Activated T-cell treated with anti-CD3 and anti-CD28 coated beads, Interleukin-2, amount 50 U/mL, for 24 hours (primary cell): ENCODE results near the gene KLHDC4.

Experiments
- DNase-seq: peaks from one replicate; pipeline ENCODE4 v3.0.0-alpha.2; 2020
- H3K27ac Mint-ChIP-seq: 2 replicates; pipeline ENCODE4 v1.8.0; 2020; ENCODE audit warnings: mild to moderate bottlenecking, mixed read lengths
- H3K27me3 Mint-ChIP-seq: 2 replicates; pipeline ENCODE4 v1.8.0; 2020; ENCODE audit warnings: mixed read lengths
- H3K36me3 Mint-ChIP-seq: 2 replicates; pipeline ENCODE4 v1.8.0; 2020; ENCODE audit warnings: low read depth, mixed read lengths
- H3K4me1 Mint-ChIP-seq: 2 replicates; pipeline ENCODE4 v1.8.0; 2020; ENCODE audit warnings: low read depth, mixed read lengths
- H3K4me3 Mint-ChIP-seq: 2 replicates; pipeline ENCODE4 v1.8.0; 2020; ENCODE audit warnings: mild to moderate bottlenecking, moderate library complexity, mixed read lengths
- H3K9me3 Mint-ChIP-seq: 2 replicates; pipeline ENCODE4 v1.8.0; 2020; ENCODE audit warnings: mixed read lengths

KLHDC4 gene

GRCh38 chr16:87707097-87707496, 58.7 kb downstream of the KLHDC4 start:
- H3K9me3 Mint-ChIP-seq, result no peaks in the 10 kb centered on the region
- peaks cover 26% of the 10 kb centered on the region for H3K4me1 Mint-ChIP-seq
- peaks cover 83% of the 10 kb centered on the region for H3K36me3 Mint-ChIP-seq
- no peak overlapping the region for H3K27ac Mint-ChIP-seq
- H3K4me3 Mint-ChIP-seq, result no peak overlapping the region
- H3K27me3 Mint-ChIP-seq, result no peaks in the 10 kb centered on the region
- no peak for DNase-seq

GRCh38 chr16:87706278-87707000, 59.3 kb downstream of the KLHDC4 start:
- no peaks in the 10 kb centered on the region for H3K9me3 Mint-ChIP-seq
- H3K36me3 Mint-ChIP-seq, result peaks cover 86% of the 10 kb centered on the region
- no peak for DNase-seq
- H3K27ac Mint-ChIP-seq, result no peak overlapping the region
- H3K27me3 Mint-ChIP-seq, result no peaks in the 10 kb centered on the region
- no peak overlapping the region for H3K4me3 Mint-ChIP-seq
- peaks cover 32% of the 10 kb centered on the region for H3K4me1 Mint-ChIP-seq

DNA sequence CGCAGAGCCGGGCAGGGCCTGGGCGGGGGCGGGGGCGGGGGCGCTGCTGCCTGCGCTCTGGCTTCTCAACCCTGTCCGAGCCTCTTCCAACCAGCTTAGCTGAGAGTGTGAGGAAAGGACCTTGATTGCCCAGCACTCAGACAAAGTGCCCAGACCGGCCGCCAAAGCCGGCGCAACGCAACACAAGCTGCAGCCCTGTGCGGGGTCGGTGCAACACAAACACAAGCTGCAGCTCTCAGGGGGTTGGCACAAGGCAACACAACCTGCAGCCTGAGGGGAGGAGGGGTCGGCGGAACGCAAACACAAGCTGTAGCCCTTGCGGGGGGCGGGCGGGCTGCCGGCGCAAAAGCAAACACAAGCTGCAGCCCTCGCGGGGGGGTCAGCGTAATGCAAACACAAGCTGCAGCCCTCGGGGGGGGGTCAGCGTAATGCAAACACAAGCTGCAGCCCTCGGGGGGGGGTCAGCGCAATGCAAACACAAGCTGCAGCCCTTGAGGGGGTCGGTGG, 60.0 kb downstream of the KLHDC4 start:
- peaks cover 37% of the 10 kb centered on the region for H3K4me1 Mint-ChIP-seq
- no peak overlapping the region for H3K4me3 Mint-ChIP-seq
- H3K27me3 Mint-ChIP-seq, result no peaks in the 10 kb centered on the region
- peaks cover 83% of the 10 kb centered on the region for H3K36me3 Mint-ChIP-seq
- H3K27ac Mint-ChIP-seq, result no peak overlapping the region
- no peaks in the 10 kb centered on the region for H3K9me3 Mint-ChIP-seq
- no peak for DNase-seq

DNA sequence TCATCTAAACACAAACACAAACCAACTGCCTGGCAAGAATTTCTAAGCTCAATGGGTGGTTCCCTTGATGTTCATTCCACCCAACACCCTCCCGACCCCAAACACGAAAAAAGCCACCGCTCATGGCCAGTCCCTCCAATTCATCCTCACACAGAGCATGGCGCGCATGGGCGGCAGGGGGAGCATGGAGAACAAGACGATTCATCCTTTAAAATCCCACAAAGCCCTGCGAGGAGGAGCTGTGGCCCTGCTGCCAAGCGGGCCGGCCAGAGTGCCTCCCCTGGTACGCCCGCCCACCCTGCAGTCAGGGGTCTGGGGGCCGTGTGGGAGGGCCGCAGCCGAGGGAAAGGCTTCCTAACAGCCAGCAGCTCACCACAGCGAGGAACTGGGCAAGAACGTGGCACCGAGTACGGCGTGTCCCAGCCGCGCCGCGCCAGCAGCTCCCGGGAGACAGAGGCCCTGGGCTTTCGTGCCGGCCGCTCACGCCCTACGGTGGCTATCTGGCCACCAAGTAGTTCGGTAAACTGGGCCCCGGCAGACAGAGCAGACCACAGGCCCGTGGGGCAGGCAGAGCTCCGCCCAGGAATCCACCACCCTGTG, 60.9 kb downstream of the KLHDC4 start:
- Mint-ChIP-seq H3K27ac (no peak overlapping the region), H3K9me3 (no peaks in the 10 kb centered on the region), H3K4me1 (peaks cover 41% of the 10 kb centered on the region), H3K4me3 (no peak overlapping the region), H3K27me3 (no peaks in the 10 kb centered on the region), H3K36me3 (peaks cover 78% of the 10 kb centered on the region)
- DNase-seq, result no peak

DNA sequence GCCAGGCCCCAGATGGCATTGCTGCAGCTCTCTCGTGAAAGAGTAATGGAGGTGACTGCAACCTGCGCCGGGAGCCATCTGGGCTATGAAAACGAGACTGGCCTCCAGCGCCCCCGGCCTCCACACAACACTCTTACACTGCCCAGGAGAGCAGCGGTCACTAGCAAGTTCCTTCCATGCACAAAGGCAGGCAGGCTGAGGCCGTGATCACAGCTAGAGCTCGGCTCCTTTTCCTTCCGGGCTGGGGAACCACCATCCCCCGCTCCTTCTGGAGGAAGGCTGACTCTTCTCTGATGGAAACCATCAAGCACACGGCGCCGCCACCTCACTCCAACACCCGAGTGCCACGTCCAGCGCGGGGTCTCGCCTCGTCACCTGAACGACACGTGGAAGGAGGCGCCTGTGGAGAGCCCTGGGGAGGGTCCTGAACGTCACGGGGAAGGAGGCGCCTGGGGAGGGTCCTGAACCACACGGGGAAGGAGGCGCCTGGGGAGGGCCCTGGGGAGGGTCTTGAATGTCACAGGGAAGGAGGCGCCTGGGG, 61.9 kb downstream of the KLHDC4 start:
- Mint-ChIP-seq H3K4me3 (no peak overlapping the region), H3K36me3 (peaks cover 78% of the 10 kb centered on the region)

GRCh38 chr16:87703071-87703470, 62.7 kb downstream of the KLHDC4 start:
- H3K27ac Mint-ChIP-seq, result peak overlapping the region; percentile 85
- H3K36me3 Mint-ChIP-seq, result peaks cover 76% of the 10 kb centered on the region
- no peaks in the 10 kb centered on the region for H3K27me3 Mint-ChIP-seq
- H3K9me3 Mint-ChIP-seq, result no peaks in the 10 kb centered on the region
- no peak for DNase-seq
- peaks cover 55% of the 10 kb centered on the region for H3K4me1 Mint-ChIP-seq
- H3K4me3 Mint-ChIP-seq, result no peak overlapping the region

More for the DNA sequence above, 61.9 kb downstream of the KLHDC4 start:
- no peak overlapping the region for H3K27ac Mint-ChIP-seq
- H3K27me3 Mint-ChIP-seq, result no peaks in the 10 kb centered on the region
- no peaks in the 10 kb centered on the region for H3K9me3 Mint-ChIP-seq
- H3K4me1 Mint-ChIP-seq, result peaks cover 48% of the 10 kb centered on the region
- no peak for DNase-seq

GRCh38 chr16:87702325-87702811, 63.4 kb downstream of the KLHDC4 start:
- H3K27me3 Mint-ChIP-seq, result no peaks in the 10 kb centered on the region
- peak overlapping the region; percentile 6 for H3K4me3 Mint-ChIP-seq
- peaks cover 58% of the 10 kb centered on the region for H3K4me1 Mint-ChIP-seq
- H3K9me3 Mint-ChIP-seq, result no peaks in the 10 kb centered on the region
- peaks cover 76% of the 10 kb centered on the region for H3K36me3 Mint-ChIP-seq
- H3K27ac Mint-ChIP-seq, result peak overlapping the region; percentile 85
- peak; percentile 64 for DNase-seq

DNA sequence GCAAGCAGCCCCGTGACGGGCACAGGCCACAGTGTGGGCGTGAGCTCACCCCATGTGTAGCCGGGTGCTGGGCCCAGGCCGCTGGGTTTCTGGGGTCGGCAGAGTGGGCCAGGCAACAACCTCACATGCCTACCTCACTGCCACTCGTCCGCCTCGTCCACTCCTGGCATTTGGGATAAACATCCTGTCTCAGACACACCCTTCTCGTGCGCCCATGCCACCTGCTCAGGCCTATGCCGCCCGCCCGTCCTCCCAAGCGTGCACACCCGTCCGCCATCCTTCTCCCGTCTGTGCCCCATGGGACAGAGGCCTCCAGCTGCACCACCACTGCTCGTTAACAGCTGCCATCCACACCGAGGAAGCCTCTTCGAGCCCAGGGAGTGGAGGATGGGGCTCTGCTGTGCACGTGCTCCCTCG, 64.3 kb downstream of the KLHDC4 start:
- Mint-ChIP-seq H3K9me3 (no peaks in the 10 kb centered on the region), H3K4me3 (no peak overlapping the region), H3K27me3 (no peaks in the 10 kb centered on the region), H3K36me3 (peaks cover 76% of the 10 kb centered on the region), H3K4me1 (peaks cover 58% of the 10 kb centered on the region), H3K27ac (peak overlapping the region; percentile 74)
- no peak for DNase-seq

DNA sequence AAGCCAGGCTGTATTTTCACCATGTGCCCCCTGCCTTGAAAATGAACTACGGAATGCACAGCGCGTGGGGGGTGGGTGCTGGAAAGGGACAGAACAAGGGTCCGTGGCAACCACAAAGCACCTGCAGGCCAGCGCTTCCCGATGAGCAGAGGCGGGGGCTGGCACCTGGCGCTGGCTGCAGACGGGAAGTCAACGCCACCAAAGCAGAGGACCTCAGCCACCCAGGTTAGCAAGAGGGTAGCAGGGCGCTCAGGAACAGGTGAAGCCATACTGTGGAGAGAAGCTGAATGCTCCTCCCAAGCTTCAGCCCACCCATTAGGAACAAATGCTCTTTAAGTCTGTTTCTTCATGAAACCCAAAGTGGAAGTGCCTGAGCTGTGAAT, 64.7 kb downstream of the KLHDC4 start:
- Mint-ChIP-seq H3K27me3 (no peaks in the 10 kb centered on the region), H3K4me1 (peaks cover 58% of the 10 kb centered on the region), H3K4me3 (no peak overlapping the region), H3K9me3 (no peaks in the 10 kb centered on the region), H3K27ac (peak overlapping the region; percentile 63), H3K36me3 (peaks cover 79% of the 10 kb centered on the region)
- DNase-seq, result no peak

GRCh38 chr16:87700406-87701077, 65.2 kb downstream of the KLHDC4 start:
- Mint-ChIP-seq H3K9me3 (no peaks in the 10 kb centered on the region), H3K4me1 (peaks cover 58% of the 10 kb centered on the region), H3K36me3 (peaks cover 82% of the 10 kb centered on the region), H3K4me3 (no peak overlapping the region), H3K27me3 (no peaks in the 10 kb centered on the region), H3K27ac (peak overlapping the region; percentile 63)
- no peak for DNase-seq

- Mint-ChIP-seq H3K4me3 (no peak overlapping the region), H3K9me3 (no peaks in the 10 kb centered on the region)
Observed at GRCh38 chr16:87698676-87699199, 67.0 kb downstream of the KLHDC4 start.

DNA sequence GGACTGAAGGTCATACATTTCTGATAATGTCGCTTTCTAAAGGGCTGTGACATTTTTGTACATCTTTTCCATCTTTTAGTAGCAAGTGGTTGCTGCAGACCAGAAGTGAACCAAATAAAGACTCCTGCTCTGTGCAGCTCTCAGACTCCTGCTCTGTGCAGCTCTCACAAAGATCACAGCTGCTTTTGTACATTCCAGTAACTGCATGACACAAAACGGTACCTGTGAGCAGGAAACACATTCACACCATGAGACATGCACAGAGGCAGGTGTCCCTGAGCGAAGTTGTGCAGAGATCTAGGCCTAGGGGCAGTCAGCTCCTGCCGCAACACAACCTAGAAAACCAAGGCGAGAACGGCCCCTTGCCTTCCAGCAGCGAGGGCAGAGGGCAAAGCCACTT, 67.5 kb downstream of the KLHDC4 start:
- H3K36me3 Mint-ChIP-seq, result peaks cover 86% of the 10 kb centered on the region
- H3K27ac Mint-ChIP-seq, result peak overlapping the region; percentile 68
- H3K9me3 Mint-ChIP-seq, result no peaks in the 10 kb centered on the region
- no peak overlapping the region for H3K4me3 Mint-ChIP-seq
- H3K27me3 Mint-ChIP-seq, result no peaks in the 10 kb centered on the region
- peaks cover 42% of the 10 kb centered on the region for H3K4me1 Mint-ChIP-seq
- no peak for DNase-seq

More at GRCh38 chr16:87698676-87699199, 67.0 kb downstream of the KLHDC4 start:
- peaks cover 88% of the 10 kb centered on the region for H3K36me3 Mint-ChIP-seq
- peaks cover 47% of the 10 kb centered on the region for H3K4me1 Mint-ChIP-seq
- no peaks in the 10 kb centered on the region for H3K27me3 Mint-ChIP-seq
- H3K27ac Mint-ChIP-seq, result peak overlapping the region; percentile 71
- DNase-seq, result no peak

DNA sequence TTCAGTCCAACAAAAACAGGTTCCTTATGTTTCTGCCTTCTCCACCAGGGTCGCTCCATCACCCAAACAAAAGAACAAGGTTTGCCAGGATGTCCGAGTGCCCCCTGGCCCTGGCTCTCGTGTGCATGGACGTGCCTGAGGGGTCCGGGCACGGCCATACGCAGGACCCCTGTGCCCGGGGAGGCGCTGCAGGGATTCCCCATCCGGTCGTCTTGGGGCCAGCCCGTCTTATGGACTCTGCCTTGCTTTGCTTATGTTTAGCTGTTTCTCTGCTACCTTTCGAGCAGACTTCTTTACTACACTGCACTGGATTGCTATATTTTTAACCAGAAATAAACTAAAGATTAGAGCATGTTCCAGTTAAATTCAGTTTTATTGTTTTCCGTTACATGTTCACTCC, 68.0 kb downstream of the KLHDC4 start:
- DNase-seq, result no peak
- Mint-ChIP-seq H3K4me3 (no peak overlapping the region), H3K27ac (peak overlapping the region; percentile 68), H3K4me1 (peaks cover 38% of the 10 kb centered on the region), H3K9me3 (no peaks in the 10 kb centered on the region), H3K36me3 (peaks cover 82% of the 10 kb centered on the region), H3K27me3 (no peaks in the 10 kb centered on the region)

GRCh38 chr16:87697256-87697655, 68.5 kb downstream of the KLHDC4 start:
- Mint-ChIP-seq H3K27ac (peak overlapping the region; percentile 68), H3K9me3 (no peaks in the 10 kb centered on the region), H3K4me1 (peaks cover 32% of the 10 kb centered on the region), H3K27me3 (no peaks in the 10 kb centered on the region), H3K4me3 (no peak overlapping the region), H3K36me3 (peaks cover 76% of the 10 kb centered on the region)
- DNase-seq, result no peak
